DOHH2 (cell line): Measurements from ENCODE around the gene SAMD9L.

ENCODE experiments used
- CTCF ChIP-seq: fragments of 200-600 bp; sonication (generic); IDR thresholded peaks from one replicate; pipeline ENCODE4 v1.5.1; 2014; ENCODE audit warnings: antibody characterized with exemption, mild to moderate bottlenecking, low read depth, low read length; ENCODE audit not compliant: poor library complexity, severe bottlenecking
- EZH2phosphoT487 ChIP-seq: fragments of 200-600 bp; sonication (generic); IDR thresholded peaks from 2 replicates; pipeline ENCODE4 v1.6.1; 2017; ENCODE audit warnings: borderline replicate concordance, mild to moderate bottlenecking, antibody characterized with exemption, low read length, moderate library complexity, mixed read lengths

DNA sequence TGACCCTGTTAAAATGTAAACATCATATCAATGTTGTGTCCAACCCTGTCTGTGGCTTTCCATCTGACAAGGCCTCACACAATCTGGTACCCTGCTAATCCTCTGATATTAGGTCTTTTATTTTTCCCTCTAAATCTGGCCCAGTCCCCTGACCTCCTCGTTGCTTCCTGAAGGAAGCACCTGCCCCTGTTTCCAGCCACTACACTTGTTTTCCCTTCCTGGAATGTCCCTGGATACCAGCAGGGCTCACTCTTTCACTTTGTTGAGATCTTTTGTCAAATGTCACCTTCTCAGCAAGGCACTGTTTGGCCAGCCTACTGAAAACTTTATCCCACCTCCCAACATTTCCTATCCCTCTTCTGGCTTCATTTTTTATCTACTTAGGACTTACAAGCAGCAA lies 2.1 kb downstream of the SAMD9L start:
- no peak for TF ChIP-seq CTCF
- TF ChIP-seq EZH2phosphoT487 = no peak
